Activated CD4-positive, alpha-beta T cell treated with anti-CD3 and anti-CD28 coated beads, Interleukin-2, amount 10 ng/mL, durations not matched to agents 24 days and 14 days (primary cell): Measurements from ENCODE around the gene KLF2. TPM values are rescaled to one million over a fixed set of nuclear protein-coding genes. Genes with fewer than 3 reads are reported as not detected.

ENCODE experiments used
- DNase-seq: peaks from one replicate; pipeline ENCODE4 v3.0.0; 2022
- H3K27ac Mint-ChIP-seq: one replicate; pipeline ENCODE4 v1.8.0; 2022; ENCODE audit warnings: mild to moderate bottlenecking, mixed read lengths
- H3K27me3 Mint-ChIP-seq: one replicate; pipeline ENCODE4 v1.8.0; 2022; ENCODE audit warnings: mixed read lengths
- H3K36me3 Mint-ChIP-seq: one replicate; pipeline ENCODE4 v1.8.0; 2022; ENCODE audit warnings: low read depth, mild to moderate bottlenecking, mixed read lengths
- H3K4me1 Mint-ChIP-seq: one replicate; pipeline ENCODE4 v1.8.0; 2021; ENCODE audit warnings: mixed read lengths
- H3K4me3 Mint-ChIP-seq: one replicate; pipeline ENCODE4 v1.8.0; 2022; ENCODE audit warnings: mild to moderate bottlenecking, moderate library complexity, mixed read lengths
- H3K9me3 Mint-ChIP-seq: one replicate; pipeline ENCODE4 v1.8.0; 2021; ENCODE audit warnings: mixed read lengths
- intact Hi-C: fragments of 100-400 bp; cut with micrococcal nuclease; formaldehyde crosslinking; loops from one replicate; pipeline ENCODE4 v1.15.1; 2023
- total RNA-seq: library from RNA; stranded (reverse); gene quantifications from 2 replicates; pipeline ENCODE4 v1.2.3, GENCODE V29; 2022

The KLF2 gene
- total RNA-seq, 1 donor from 2014 or later, result 2.2 TPM

GRCh38 chr19:16355293-16356043 lies 30.8 kb downstream of the KLF2 start:
- Mint-ChIP-seq H3K27me3 (peaks cover 7% of the 10 kb centered on the region), H3K4me3 (no peak overlapping the region), H3K36me3 (peaks cover 36% of the 10 kb centered on the region), H3K9me3 (no peaks in the 10 kb centered on the region), H3K4me1 (peaks cover 58% of the 10 kb centered on the region), H3K27ac (no peak overlapping the region)
- intact Hi-C loops, result no loop called here
- no peak for DNase-seq

GRCh38 chr19:16358456-16358855 lies 33.8 kb downstream of the KLF2 start:
- peaks cover 50% of the 10 kb centered on the region for H3K36me3 Mint-ChIP-seq
- H3K27me3 Mint-ChIP-seq, result peaks cover 14% of the 10 kb centered on the region
- no peak for DNase-seq
- H3K9me3 Mint-ChIP-seq, result no peaks in the 10 kb centered on the region
- intact Hi-C loops, result no loop called here
- H3K27ac Mint-ChIP-seq, result no peak overlapping the region
- peaks cover 68% of the 10 kb centered on the region for H3K4me1 Mint-ChIP-seq
- no peak overlapping the region for H3K4me3 Mint-ChIP-seq

GRCh38 chr19:16359074-16359473 lies 34.4 kb downstream of the KLF2 start:
- Mint-ChIP-seq H3K4me3 (no peak overlapping the region), H3K27me3 (peaks cover 16% of the 10 kb centered on the region), H3K9me3 (no peaks in the 10 kb centered on the region), H3K4me1 (peaks cover 74% of the 10 kb centered on the region), H3K36me3 (peaks cover 53% of the 10 kb centered on the region), H3K27ac (no peak overlapping the region)
- no peak for DNase-seq
- intact Hi-C loops, result no loop called here

GRCh38 chr19:16359964-16360363 lies 35.3 kb downstream of the KLF2 start:
- intact Hi-C loops, result loop anchor here (1.0 kb wide), 1 partner anchor 9 kb away; no protein-coding TSS in a partner anchor
- DNase-seq, result no peak
- Mint-ChIP-seq H3K4me1 (peaks cover 74% of the 10 kb centered on the region), H3K36me3 (peaks cover 48% of the 10 kb centered on the region), H3K27me3 (peaks cover 16% of the 10 kb centered on the region), H3K9me3 (no peaks in the 10 kb centered on the region), H3K4me3 (peak overlapping the region; percentile 21), H3K27ac (no peak overlapping the region)

DNA sequence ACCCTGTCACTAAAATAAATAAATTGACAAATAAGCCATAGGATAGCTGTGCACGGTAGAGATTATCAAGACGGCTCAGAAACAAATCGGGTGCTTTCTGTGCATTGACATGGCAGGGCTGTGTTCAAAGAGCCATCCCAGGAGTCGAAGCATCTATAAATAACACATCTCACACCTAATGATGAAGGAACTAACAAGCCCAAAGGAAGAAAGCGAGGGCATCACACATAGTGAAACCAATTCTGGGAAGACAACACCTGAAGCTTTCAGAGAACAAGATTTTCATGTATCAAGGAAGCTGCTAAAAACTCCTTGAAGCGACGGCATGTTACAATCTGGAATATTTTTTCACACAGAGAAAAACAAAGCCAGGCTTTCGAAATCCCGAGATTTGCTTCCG lies 36.1 kb downstream of the KLF2 start:
- Mint-ChIP-seq H3K27me3 (peaks cover 16% of the 10 kb centered on the region), H3K9me3 (no peaks in the 10 kb centered on the region), H3K27ac (no peak overlapping the region), H3K4me1 (peaks cover 74% of the 10 kb centered on the region), H3K36me3 (peaks cover 46% of the 10 kb centered on the region), H3K4me3 (peak overlapping the region; percentile 50)
- intact Hi-C loops, result loop anchor here (1.0 kb wide), 1 partner anchor 9 kb away; no protein-coding TSS in a partner anchor
- DNase-seq, result peak; percentile 72

DNA sequence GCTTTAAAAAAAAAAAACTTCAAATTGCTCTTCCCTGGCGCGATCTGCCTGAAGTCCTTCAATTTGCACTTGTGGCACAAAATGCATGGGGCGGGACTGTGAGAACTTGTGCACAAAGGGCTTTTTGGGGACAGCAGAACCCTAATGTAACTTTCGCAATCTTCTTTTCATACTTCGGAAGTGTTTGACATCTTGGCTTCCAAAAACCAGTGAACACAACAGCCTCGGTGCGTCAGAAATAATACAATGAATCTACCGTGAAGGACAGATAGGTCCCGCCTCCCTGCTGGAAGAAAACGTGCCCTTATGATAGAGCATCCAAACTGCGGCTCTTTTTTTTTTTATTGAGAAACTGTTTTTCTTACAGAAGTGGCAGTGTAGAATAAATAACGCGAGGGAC lies 36.6 kb downstream of the KLF2 start:
- intact Hi-C loops, result no loop called here
- DNase-seq, result no peak
- peaks cover 16% of the 10 kb centered on the region for H3K27me3 Mint-ChIP-seq
- peak overlapping the region; percentile 50 for H3K4me3 Mint-ChIP-seq
- H3K36me3 Mint-ChIP-seq, result peaks cover 46% of the 10 kb centered on the region
- peaks cover 76% of the 10 kb centered on the region for H3K4me1 Mint-ChIP-seq
- no peaks in the 10 kb centered on the region for H3K9me3 Mint-ChIP-seq
- H3K27ac Mint-ChIP-seq, result no peak overlapping the region

- peaks cover 13% of the 10 kb centered on the region for H3K27me3 Mint-ChIP-seq
- H3K27ac Mint-ChIP-seq, result no peak overlapping the region
These were observed 37.3 kb downstream of the KLF2 start for GRCh38 chr19:16361926-16362325.

DNA sequence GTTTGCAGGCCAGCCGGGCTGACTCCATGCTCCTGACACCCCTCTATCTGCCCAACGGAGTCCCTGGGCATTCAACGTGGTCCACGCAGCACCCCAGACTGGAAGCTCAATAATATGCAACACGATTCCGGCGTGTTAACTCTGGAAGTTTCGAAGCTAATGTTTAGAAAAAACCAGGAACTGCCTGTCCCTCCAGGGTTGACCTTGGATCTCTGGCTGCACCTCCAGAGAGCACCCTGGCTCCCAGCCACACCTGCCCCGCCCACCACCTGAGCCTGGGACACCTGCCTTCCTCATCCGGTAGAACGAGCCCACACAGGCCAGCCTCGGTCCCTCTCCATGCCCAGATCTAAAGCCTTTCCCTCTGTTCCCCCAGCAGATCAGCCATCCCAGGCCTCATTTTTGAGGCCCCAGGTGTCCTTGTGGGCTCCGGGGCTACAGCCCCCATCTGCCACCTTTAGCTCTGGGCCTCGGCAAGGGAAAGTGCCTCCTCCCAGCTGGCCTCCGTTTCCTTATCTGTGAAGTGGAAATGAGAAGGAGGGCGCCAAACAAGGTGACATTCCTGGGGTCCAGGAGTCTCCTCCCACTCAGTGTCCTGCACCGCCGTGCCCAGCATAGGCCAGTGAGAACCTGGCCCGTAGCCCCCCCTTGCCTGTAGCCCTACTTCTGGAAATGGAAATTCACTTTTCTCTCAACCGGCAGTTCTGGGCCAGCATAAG lies 38.7 kb downstream of the KLF2 start:
- Mint-ChIP-seq H3K27me3 (peaks cover 13% of the 10 kb centered on the region), H3K9me3 (no peaks in the 10 kb centered on the region), H3K27ac (no peak overlapping the region), H3K36me3 (peaks cover 34% of the 10 kb centered on the region), H3K4me1 (peaks cover 73% of the 10 kb centered on the region), H3K4me3 (no peak overlapping the region)
- intact Hi-C loops, result no loop called here
- DNase-seq, result peak; percentile 57

More at GRCh38 chr19:16361926-16362325, 37.3 kb downstream of the KLF2 start:
- Mint-ChIP-seq H3K4me1 (peaks cover 79% of the 10 kb centered on the region), H3K36me3 (peaks cover 43% of the 10 kb centered on the region), H3K9me3 (no peaks in the 10 kb centered on the region), H3K4me3 (peak overlapping the region; percentile 50)
- intact Hi-C loops, result no loop called here
- DNase-seq, result no peak

GRCh38 chr19:16363852-16364230 lies 39.2 kb downstream of the KLF2 start:
- no peak overlapping the region for H3K27ac Mint-ChIP-seq

GRCh38 chr19:16364231-16364865 lies 39.7 kb downstream of the KLF2 start:
- DNase-seq, result no peak
- Mint-ChIP-seq H3K36me3 (peaks cover 27% of the 10 kb centered on the region), H3K9me3 (no peaks in the 10 kb centered on the region), H3K4me1 (peaks cover 65% of the 10 kb centered on the region), H3K27me3 (peaks cover 11% of the 10 kb centered on the region), H3K27ac (no peak overlapping the region), H3K4me3 (no peak overlapping the region)
- intact Hi-C loops, result no loop called here

More at GRCh38 chr19:16363852-16364230, 39.2 kb downstream of the KLF2 start:
- Mint-ChIP-seq H3K4me1 (peaks cover 70% of the 10 kb centered on the region), H3K27me3 (peaks cover 13% of the 10 kb centered on the region), H3K4me3 (no peak overlapping the region), H3K9me3 (no peaks in the 10 kb centered on the region), H3K36me3 (peaks cover 31% of the 10 kb centered on the region)
- intact Hi-C loops, result no loop called here
- DNase-seq, result no peak

DNA sequence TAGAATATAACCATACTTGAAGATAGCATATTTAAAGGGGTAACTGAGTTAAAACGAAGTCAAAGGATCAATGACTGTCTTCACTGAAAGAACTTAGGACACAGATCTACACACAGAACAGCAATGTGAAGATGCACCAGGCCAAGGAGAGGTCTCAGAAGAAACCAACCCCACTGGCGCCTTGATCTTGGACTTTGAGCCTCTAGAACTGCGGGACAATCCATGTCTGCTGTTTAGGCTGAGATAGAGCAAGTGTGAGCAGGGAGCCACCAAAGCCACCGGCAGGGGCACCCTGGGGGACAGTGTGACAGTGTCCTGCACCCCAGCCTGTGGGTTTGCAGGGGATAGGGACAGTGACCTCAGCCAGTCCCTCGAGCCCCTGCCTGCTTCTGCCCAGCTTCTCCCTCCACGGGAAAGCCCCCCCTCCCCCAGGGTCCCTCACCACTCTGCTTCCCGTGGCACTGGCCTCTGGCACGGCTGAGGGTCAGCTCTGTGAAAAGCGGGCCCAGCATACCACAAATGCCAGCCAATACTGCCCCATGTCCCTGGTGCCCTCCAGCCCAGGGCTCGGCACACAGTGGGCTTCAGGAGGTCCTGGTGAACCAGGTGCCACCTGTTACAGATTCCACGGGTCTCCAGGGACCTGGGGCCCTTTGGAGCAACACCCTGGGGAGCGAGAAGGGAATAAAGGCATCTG lies 40.8 kb downstream of the KLF2 start:
- H3K27ac Mint-ChIP-seq, result no peak overlapping the region
- H3K4me1 Mint-ChIP-seq, result peaks cover 58% of the 10 kb centered on the region

GRCh38 chr19:16366056-16366432 lies 41.4 kb downstream of the KLF2 start:
- intact Hi-C loops, result loop anchor here (1.0 kb wide), 1 partner anchor 24 kb away; no protein-coding TSS in a partner anchor

More for the DNA sequence above, 40.8 kb downstream of the KLF2 start:
- H3K4me3 Mint-ChIP-seq, result peak overlapping the region; percentile 13
- H3K27me3 Mint-ChIP-seq, result peaks cover 14% of the 10 kb centered on the region
- no peaks in the 10 kb centered on the region for H3K9me3 Mint-ChIP-seq
- intact Hi-C loops, result no loop called here
- peaks cover 27% of the 10 kb centered on the region for H3K36me3 Mint-ChIP-seq
- DNase-seq, result peak; percentile 61

GRCh38 chr19:16366433-16367260 lies 42.0 kb downstream of the KLF2 start:
- Mint-ChIP-seq H3K9me3 (no peaks in the 10 kb centered on the region), H3K36me3 (peaks cover 19% of the 10 kb centered on the region), H3K27me3 (peaks cover 13% of the 10 kb centered on the region), H3K4me1 (peaks cover 59% of the 10 kb centered on the region), H3K27ac (peak overlapping the region; percentile 85), H3K4me3 (no peak overlapping the region)
- intact Hi-C loops, result loop anchor here (1.0 kb wide), 2 partner anchors 24 to 27 kb away; no protein-coding TSS in a partner anchor
- DNase-seq, result peak; percentile 87

More at GRCh38 chr19:16366056-16366432, 41.4 kb downstream of the KLF2 start:
- H3K27ac Mint-ChIP-seq, result peak overlapping the region; percentile 85
- H3K27me3 Mint-ChIP-seq, result peaks cover 15% of the 10 kb centered on the region
- no peaks in the 10 kb centered on the region for H3K9me3 Mint-ChIP-seq
- peaks cover 23% of the 10 kb centered on the region for H3K36me3 Mint-ChIP-seq
- peaks cover 58% of the 10 kb centered on the region for H3K4me1 Mint-ChIP-seq
- H3K4me3 Mint-ChIP-seq, result no peak overlapping the region
- no peak for DNase-seq
